ENCODE measurements around the gene RUFY3. TPM values are rescaled to one million over a fixed set of nuclear protein-coding genes. Genes with fewer than 3 reads are reported as not detected.

RUFY3 gene
- total RNA-seq, 1 experiment from 2014 or later: 48.0 TPM

GRCh38 chr4:70783096-70783495, 61.3 kb downstream of the RUFY3 start:
- Histone ChIP-seq H3K79me2 (ENCODE audit: insufficient read depth, low read length) (no peaks in the 10 kb centered on the region), H3T11ph (ENCODE audit: low read length) (no peak overlapping the region)
- TF ChIP-seq CTCF (conservative IDR thresholded peaks at IDR 0.05): no peak

More at GRCh38 chr4:70783096-70783495, 61.3 kb downstream of the RUFY3 start:
- no peak overlapping the region for H3K9ac ChIP-seq (ENCODE audit: extremely low read depth, insufficient read length, low read length)
- no peak overlapping the region for H2BK5ac ChIP-seq (ENCODE audit: insufficient read length, low read length)
- H2BK15ac ChIP-seq (ENCODE audit: low read depth, low read length): no peak overlapping the region
- H3K27ac Mint-ChIP-seq: no peak overlapping the region
- no peak overlapping the region for H4K91ac ChIP-seq (ENCODE audit: insufficient read length, low read depth, low read length)
- H2AFZ ChIP-seq (ENCODE audit: low read length): no peak overlapping the region
- no peak overlapping the region for H2AK5ac ChIP-seq (ENCODE audit: insufficient read length, low read length)
- no peak overlapping the region for H3K4me2 ChIP-seq (ENCODE audit: insufficient read depth, insufficient read length, low read length)
- H4K20me1 ChIP-seq (ENCODE audit: control insufficient read depth, insufficient read depth, insufficient read length): no peaks in the 10 kb centered on the region
- H3K79me1 ChIP-seq (ENCODE audit: insufficient read depth, low read depth, low read length, poor library complexity, severe bottlenecking): no peaks in the 10 kb centered on the region
- no peaks in the 10 kb centered on the region for H3K27me3 Mint-ChIP-seq (ENCODE audit: low read depth)
- H3K18ac ChIP-seq (ENCODE audit: insufficient read length, low read depth, low read length): no peak overlapping the region
- no peaks in the 10 kb centered on the region for H3K23me2 ChIP-seq (ENCODE audit: insufficient read length, low read depth, low read length, poor library complexity, severe bottlenecking)
- H3K36me3 Mint-ChIP-seq (ENCODE audit: insufficient read depth in 1 of 3, low read depth in 3 of 3): peaks cover 0 to 41% (median 21%) of the 10 kb centered on the region in 3 experiments; a peak in 4 of 7 replicates
- no peaks in the 10 kb centered on the region for H3K27me3 ChIP-seq (ENCODE audit: insufficient read depth, low read length)
- H4K8ac ChIP-seq (replicated peaks; ENCODE audit: insufficient read length, low read depth, low read length): no peak overlapping the region
- no peaks in the 10 kb centered on the region for H3K9me3 Mint-ChIP-seq
- no peak overlapping the region for H4K5ac ChIP-seq (ENCODE audit: insufficient read length, low read depth, low read length)
- no peak overlapping the region for H3K27ac ChIP-seq (ENCODE audit: insufficient read length, low read depth, low read length)
- no peak overlapping the region for H3K14ac ChIP-seq (ENCODE audit: insufficient read depth, low read length)
- no peak overlapping the region for H3K4ac ChIP-seq (ENCODE audit: low read depth, low read length)
- DNase-seq: no peak
- H3K23ac ChIP-seq (ENCODE audit: insufficient read length, low read depth, low read length): no peak overlapping the region
- H2BK120ac ChIP-seq (ENCODE audit: low read depth, low read length, poor library complexity, severe bottlenecking): no peak overlapping the region
- H2BK20ac ChIP-seq (ENCODE audit: low read depth, low read length, poor library complexity, severe bottlenecking): no peak overlapping the region
- H3K4me3 Mint-ChIP-seq: no peak overlapping the region
- WGBS (ENCODE audit: extremely low coverage, insufficient read length, low lambda C conversion rate): no CpG with 5 or more reads among the region's 4 CpGs
- no peaks in the 10 kb centered on the region for H3K4me1 ChIP-seq (ENCODE audit: insufficient read depth, low read length)
- no peaks in the 10 kb centered on the region for H3K4me1 Mint-ChIP-seq
- H2BK12ac ChIP-seq (ENCODE audit: insufficient read length, low read depth, low read length): no peak overlapping the region
- H3K9me3 ChIP-seq (ENCODE audit: control insufficient read depth, low read depth, low read length): no peaks in the 10 kb centered on the region
- H3K56ac ChIP-seq (ENCODE audit: insufficient read length, low read depth, low read length): no peak overlapping the region

Data from H9 (cell line).